Fibroblast of pulmonary artery (primary cell): ENCODE measurements around the gene HIVEP3.

Source experiments
- DNase-seq: peaks from one replicate; pipeline ENCODE4 v3.0.0-alpha.2; 2010; ENCODE audit warnings: low read depth
- H3K4me3 ChIP-seq: replicated peaks from 2 replicates; pipeline ENCODE4 v1.5.1; 2011; ENCODE audit warnings: low read depth, mild to moderate bottlenecking, control low read depth, low read length, moderate library complexity
- CTCF ChIP-seq: IDR thresholded peaks from 2 replicates; pipeline ENCODE4 v1.5.1; 2011; ENCODE audit warnings: mild to moderate bottlenecking, control low read depth, low read length, inconsistent platforms; ENCODE audit errors: missing control alignments

HIVEP3 gene

GRCh38 chr1:41535716-41536115, 383.0 kb downstream of the HIVEP3 start:
- no peak for TF ChIP-seq CTCF
- no peak overlapping the region for H3K4me3 ChIP-seq
- DNase-seq, result no peak

DNA sequence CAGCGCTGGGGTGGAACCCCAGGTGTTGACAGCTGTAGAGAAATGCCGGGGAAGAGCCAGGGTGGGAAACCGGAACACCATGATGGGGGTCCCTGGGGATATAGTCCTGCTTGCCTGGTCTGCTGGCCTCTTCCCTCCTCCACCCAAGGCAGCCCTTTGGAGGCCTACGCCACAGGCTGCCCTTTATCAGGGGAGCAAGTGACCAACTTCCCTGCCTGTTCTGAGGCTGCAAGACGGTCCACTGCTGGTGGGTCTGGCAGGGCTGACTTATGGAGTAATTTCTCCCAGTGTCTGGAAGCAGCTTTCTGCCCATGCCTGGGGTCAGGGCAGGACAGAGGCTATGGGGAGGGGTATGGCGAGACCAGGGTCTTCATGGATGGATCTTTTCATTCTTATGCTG, 383.4 kb downstream of the HIVEP3 start:
- H3K4me3 ChIP-seq, result no peak overlapping the region
- TF ChIP-seq CTCF, result no peak
- no peak for DNase-seq

- no peak for TF ChIP-seq CTCF
- DNase-seq, result no peak
- no peak overlapping the region for H3K4me3 ChIP-seq
Observed at GRCh38 chr1:41534181-41535076, 384.3 kb downstream of the HIVEP3 start.

- no peak overlapping the region for H3K4me3 ChIP-seq
- DNase-seq, result no peak
- TF ChIP-seq CTCF, result no peak
Observed at GRCh38 chr1:41533731-41534080, 385.0 kb downstream of the HIVEP3 start.

DNA sequence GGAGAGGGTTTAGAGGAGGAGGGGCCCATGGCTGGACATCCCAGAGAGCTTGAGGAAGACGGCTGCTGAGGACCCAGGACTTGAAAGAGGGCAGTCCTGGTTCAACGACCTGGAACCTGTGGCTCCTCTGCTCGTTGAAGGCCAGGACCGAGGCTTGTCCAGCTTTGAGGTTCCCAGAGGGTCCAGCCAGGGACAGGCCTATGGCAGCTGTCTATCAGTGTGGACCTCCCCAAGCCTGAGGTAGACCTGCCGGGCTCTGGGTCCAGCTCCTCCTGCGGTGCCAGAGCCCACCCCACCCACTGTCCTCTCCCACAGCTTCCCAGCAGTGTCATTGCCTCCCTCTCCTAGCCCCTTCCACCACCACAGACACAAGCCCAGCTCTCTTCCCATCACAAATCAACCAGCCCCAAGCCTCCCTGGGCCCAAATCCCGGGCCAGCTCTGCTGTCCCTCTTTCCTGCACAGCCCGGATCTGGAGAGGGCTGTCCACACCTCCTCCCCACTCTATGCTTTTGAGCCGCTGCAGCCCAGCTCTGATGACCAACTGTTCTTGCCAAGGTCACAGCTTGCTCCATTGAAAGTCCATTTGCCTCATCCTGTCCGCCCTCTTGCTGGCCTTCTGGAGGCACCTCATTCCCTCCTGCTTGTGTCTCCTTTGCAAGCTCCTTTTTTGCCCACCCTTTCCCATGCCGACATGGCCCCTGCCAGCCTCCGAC, 385.5 kb downstream of the HIVEP3 start:
- DNase-seq, result no peak
- TF ChIP-seq CTCF, result no peak
- H3K4me3 ChIP-seq, result no peak overlapping the region

- DNase-seq, result no peak
- no peak overlapping the region for H3K4me3 ChIP-seq
- TF ChIP-seq CTCF, result no peak
Observed at GRCh38 chr1:41532206-41532975, 386.3 kb downstream of the HIVEP3 start.
